ENCODE results near the gene EEFSEC.

The EEFSEC gene

GRCh38 chr3:128228366-128228910, 75.2 kb downstream of the EEFSEC start:
- Histone ChIP-seq H3K36me3 (ENCODE audit: control insufficient read depth, insufficient read depth, low read length) (no peaks in the 10 kb centered on the region), H3K4me3 (replicated peaks; ENCODE audit: low read depth, low read length) (no peak overlapping the region), H3K27me3 (replicated peaks; ENCODE audit: control insufficient read depth, insufficient read depth, low read length) (no peaks in the 10 kb centered on the region)
- DNase-seq (ENCODE audit: extremely low read depth, insufficient read length): no peak
- TF ChIP-seq, protein P1, sequence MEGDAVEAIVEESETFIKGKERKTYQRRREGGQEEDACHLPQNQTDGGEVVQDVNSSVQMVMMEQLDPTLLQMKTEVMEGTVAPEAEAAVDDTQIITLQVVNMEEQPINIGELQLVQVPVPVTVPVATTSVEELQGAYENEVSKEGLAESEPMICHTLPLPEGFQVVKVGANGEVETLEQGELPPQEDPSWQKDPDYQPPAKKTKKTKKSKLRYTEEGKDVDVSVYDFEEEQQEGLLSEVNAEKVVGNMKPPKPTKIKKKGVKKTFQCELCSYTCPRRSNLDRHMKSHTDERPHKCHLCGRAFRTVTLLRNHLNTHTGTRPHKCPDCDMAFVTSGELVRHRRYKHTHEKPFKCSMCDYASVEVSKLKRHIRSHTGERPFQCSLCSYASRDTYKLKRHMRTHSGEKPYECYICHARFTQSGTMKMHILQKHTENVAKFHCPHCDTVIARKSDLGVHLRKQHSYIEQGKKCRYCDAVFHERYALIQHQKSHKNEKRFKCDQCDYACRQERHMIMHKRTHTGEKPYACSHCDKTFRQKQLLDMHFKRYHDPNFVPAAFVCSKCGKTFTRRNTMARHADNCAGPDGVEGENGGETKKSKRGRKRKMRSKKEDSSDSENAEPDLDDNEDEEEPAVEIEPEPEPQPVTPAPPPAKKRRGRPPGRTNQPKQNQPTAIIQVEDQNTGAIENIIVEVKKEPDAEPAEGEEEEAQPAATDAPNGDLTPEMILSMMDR (IDR thresholded peaks at IDR 0.05; ENCODE audit: insufficient read depth, low read length, poor library complexity, severe bottlenecking): no peak

DNA sequence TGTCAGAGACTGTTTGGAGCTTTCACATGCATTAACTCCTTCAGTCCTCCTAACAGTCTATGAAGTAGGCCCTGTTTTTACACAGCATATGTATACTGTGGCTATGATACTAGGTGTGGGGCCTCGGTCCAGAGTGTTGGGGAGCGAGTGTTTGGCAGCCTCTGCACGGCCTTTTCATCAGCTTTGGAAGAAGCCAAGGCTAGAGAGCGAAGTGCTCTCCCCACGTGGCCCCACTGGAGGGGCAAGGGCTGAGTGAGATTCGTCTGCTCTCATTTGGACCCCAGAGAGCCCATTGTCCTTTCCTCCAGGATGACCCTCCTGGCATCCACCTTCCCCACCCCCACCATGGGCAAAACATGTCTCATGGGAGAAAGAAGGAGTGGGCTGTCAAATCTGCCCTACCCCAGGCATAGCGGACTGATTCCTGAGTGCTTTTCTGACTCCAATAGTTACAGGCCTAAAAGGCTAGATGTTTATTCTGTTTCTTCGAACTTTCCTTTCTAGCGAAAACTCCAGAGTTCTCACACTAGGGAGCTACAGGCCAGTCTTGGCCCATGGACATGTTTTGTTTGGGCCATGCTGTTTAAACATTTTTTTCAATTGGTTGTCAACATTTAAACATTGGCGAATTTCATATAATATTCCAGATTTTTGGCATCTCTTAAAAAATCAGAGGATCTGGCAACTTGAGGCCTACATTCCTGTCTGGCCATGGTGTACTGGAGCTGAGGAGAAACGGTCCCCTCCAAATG, 76.0 kb downstream of the EEFSEC start:
- TF ChIP-seq, protein P1 (IDR thresholded peaks at IDR 0.05; ENCODE audit: insufficient read depth, low read length, poor library complexity, severe bottlenecking): no peak
- DNase-seq (ENCODE audit: extremely low read depth, insufficient read length): no peak
- Histone ChIP-seq H3K27me3 (replicated peaks; ENCODE audit: control insufficient read depth, insufficient read depth, low read length) (no peaks in the 10 kb centered on the region), H3K36me3 (ENCODE audit: control insufficient read depth, insufficient read depth, low read length) (no peaks in the 10 kb centered on the region), H3K4me3 (replicated peaks; ENCODE audit: low read depth, low read length) (no peak overlapping the region)

- DNase-seq (ENCODE audit: extremely low read depth, insufficient read length): no peak
- Histone ChIP-seq H3K4me3 (replicated peaks; ENCODE audit: low read depth, low read length) (no peak overlapping the region), H3K36me3 (ENCODE audit: control insufficient read depth, insufficient read depth, low read length) (no peaks in the 10 kb centered on the region), H3K27me3 (replicated peaks; ENCODE audit: control insufficient read depth, insufficient read depth, low read length) (no peaks in the 10 kb centered on the region)
- TF ChIP-seq, protein P1 (IDR thresholded peaks at IDR 0.05; ENCODE audit: insufficient read depth, low read length, poor library complexity, severe bottlenecking): no peak
Measured at GRCh38 chr3:128231606-128232005, 78.3 kb downstream of the EEFSEC start.

DNA sequence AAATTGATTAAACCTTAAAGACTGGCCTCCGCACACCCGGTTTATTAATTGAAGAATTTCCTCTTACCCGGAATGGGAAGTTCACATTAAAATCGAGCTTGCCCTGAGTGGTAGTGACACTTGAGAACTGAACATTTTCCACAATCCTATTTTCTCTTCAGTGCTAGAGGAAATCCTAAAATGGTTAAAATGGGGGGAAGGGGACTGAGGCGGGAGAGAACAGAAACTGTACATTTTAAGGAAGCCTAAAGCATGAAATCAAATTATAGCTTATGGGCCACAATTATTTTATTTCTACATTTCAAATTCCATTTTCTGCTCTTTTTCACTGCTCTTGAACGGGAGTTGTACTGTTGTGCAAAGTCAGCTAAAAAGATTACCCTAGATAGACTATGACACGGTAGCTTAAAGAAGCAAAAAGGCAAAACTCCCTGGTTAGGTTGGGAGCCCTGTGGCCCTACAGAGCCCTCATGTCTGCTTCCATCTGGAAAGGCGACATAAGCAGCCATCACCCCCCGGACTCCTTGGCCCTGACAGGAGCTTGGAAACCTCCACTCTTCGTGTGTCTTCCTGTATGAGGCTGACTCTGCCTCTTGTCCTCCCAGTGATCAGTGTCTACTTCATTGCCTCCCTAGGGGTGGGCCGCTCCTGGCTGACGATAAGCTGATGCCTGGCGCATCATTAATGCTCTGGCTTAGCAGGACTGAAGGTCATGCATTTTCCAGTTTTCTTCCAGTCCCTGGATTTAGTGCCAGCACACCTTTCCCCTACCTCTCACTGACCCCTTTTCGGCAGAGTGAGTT, 79.3 kb downstream of the EEFSEC start:
- TF ChIP-seq, protein P1 (IDR thresholded peaks at IDR 0.05; ENCODE audit: insufficient read depth, low read length, poor library complexity, severe bottlenecking): no peak

DNA sequence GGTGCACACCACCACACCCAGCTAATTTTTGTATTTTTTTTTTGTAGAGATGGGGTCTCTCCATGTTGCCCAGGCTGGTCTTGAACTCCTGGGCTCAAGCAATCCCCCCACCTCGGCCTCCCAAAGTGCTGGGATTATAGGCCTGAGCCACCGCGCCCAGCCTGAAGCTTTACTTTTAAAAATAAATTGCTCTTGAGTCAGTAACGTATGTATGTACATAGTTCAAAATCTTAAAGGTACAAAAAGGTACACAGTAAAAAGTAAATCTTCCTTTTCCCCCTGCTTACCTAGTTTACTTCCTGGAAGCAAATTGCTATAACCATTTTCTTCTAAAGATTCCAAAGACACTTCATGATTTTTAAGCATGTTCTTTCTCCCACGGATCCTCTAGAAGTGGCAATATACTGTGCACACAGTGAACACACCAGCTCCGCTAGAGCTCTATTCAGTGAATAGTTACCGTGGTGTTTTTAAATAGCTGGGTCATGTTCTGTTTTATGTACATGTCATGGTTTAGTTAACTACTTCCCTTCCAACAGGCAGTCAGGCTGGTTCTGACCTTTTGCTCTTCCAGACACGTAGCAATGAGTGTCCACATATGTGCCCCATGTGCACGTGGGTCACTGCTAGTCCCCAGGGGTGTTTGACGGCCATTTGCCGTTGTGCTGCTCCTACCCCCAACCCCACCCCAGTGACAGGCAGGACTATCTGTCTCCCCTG, 82.1 kb downstream of the EEFSEC start:
- H3K36me3 ChIP-seq (ENCODE audit: control insufficient read depth, insufficient read depth, low read length): no peaks in the 10 kb centered on the region
- DNase-seq (ENCODE audit: extremely low read depth, insufficient read length): no peak

More for the DNA sequence above, 79.3 kb downstream of the EEFSEC start:
- H3K36me3 ChIP-seq (ENCODE audit: control insufficient read depth, insufficient read depth, low read length): no peaks in the 10 kb centered on the region
- H3K27me3 ChIP-seq (replicated peaks; ENCODE audit: control insufficient read depth, insufficient read depth, low read length): no peaks in the 10 kb centered on the region
- no peak for DNase-seq (ENCODE audit: extremely low read depth, insufficient read length)
- H3K4me3 ChIP-seq (replicated peaks; ENCODE audit: low read depth, low read length): no peak overlapping the region

More for the DNA sequence above, 82.1 kb downstream of the EEFSEC start:
- no peaks in the 10 kb centered on the region for H3K27me3 ChIP-seq (replicated peaks; ENCODE audit: control insufficient read depth, insufficient read depth, low read length)
- TF ChIP-seq, protein P1 (IDR thresholded peaks at IDR 0.05; ENCODE audit: insufficient read depth, low read length, poor library complexity, severe bottlenecking): no peak
- H3K4me3 ChIP-seq (replicated peaks; ENCODE audit: low read depth, low read length): no peak overlapping the region
